Lower lobe of right lung (tissue), 2 donors: ENCODE data around the gene FFAR4. TPM values are rescaled to one million over a fixed set of nuclear protein-coding genes. Genes with fewer than 3 reads are reported as not detected.

Experiments used
- ATAC-seq, 2 donors: fragments of 200-7000 bp; cut with Tn5 transposase; one replicate each; pipeline ENCODE4 v1.9.1; 2020 to 2022; ENCODE audit warnings: mild to moderate bottlenecking in 2 of 2, moderate library complexity in 2 of 2
- DNase-seq: peaks from one replicate; pipeline ENCODE4 v3.0.0-alpha.2; 2020
- H3K27ac ChIP-seq: fragments of 200-600 bp; one replicate; pipeline ENCODE4 v1.8.0; 2022
- H3K27me3 ChIP-seq: fragments of 200-600 bp; one replicate; pipeline ENCODE4 v1.8.0; 2022; ENCODE audit warnings: low read depth
- H3K36me3 ChIP-seq: fragments of 200-600 bp; one replicate; pipeline ENCODE4 v1.8.0; 2022; ENCODE audit warnings: mild to moderate bottlenecking
- H3K4me1 ChIP-seq: fragments of 200-600 bp; one replicate; pipeline ENCODE4 v1.8.0; 2022
- H3K4me3 ChIP-seq: fragments of 200-600 bp; one replicate; pipeline ENCODE4 v1.8.0; 2022; ENCODE audit warnings: mild to moderate bottlenecking
- H3K9me3 ChIP-seq: fragments of 200-600 bp; one replicate; pipeline ENCODE4 v1.8.0; 2022
- CTCF ChIP-seq: fragments of 200-600 bp; IDR thresholded peaks from one replicate; pipeline ENCODE4 v1.8.0; 2022; ENCODE audit warnings: antibody characterized with exemption, mild to moderate bottlenecking
- intact Hi-C: fragments of 100-400 bp; cut with DNase I; formaldehyde crosslinking; loops from one replicate; pipeline ENCODE4 v1.11.0; 2022
- total RNA-seq: library from RNA; stranded (reverse); fragmentation: NEBNext Ultra II Directional; extraction: Animal tissue kit (Norgen Biotek cat#: 25700); gene quantifications from one replicate; pipeline ENCODE4 v1.2.1, GENCODE V29; 2021
- donor health status: DM: no; HTN: yes; CAD: no; lungs with severe emphysema.

Gene FFAR4
- total RNA-seq, 1 donor from 2014 or later, result 13.7 TPM

GRCh38 chr10:93608421-93608820, 42.0 kb downstream of the FFAR4 start:
- Histone ChIP-seq H3K36me3 (no peaks in the 10 kb centered on the region), H3K9me3 (no peaks in the 10 kb centered on the region), H3K27ac (no peak overlapping the region), H3K4me3 (no peak overlapping the region), H3K4me1 (no peaks in the 10 kb centered on the region), H3K27me3 (peaks cover 19% of the 10 kb centered on the region)
- no peak for DNase-seq
- no peak for TF ChIP-seq CTCF
- no peak for ATAC-seq
- intact Hi-C loops, result no loop called here

- no peak for TF ChIP-seq CTCF
- Histone ChIP-seq H3K4me3 (no peak within 1 kb of the TSS), H3K36me3 (no peaks in the 10 kb centered on the region), H3K9me3 (no peaks in the 10 kb centered on the region), H3K4me1 (no peaks in the 10 kb centered on the region), H3K27me3 (peaks cover 4% of the 10 kb centered on the region), H3K27ac (no peak within 1 kb of the TSS)
- intact Hi-C loops, result no loop called here
- no peak for DNase-seq
- no peak for ATAC-seq
Measured at GRCh38 chr10:93612311-93612710, 45.8 kb downstream of the FFAR4 start, which contains the start of gene PDE6C. PDE6C (plus strand) TSS chr10:93612537; CDS start chr10:93612726, 189 bp downstream.

GRCh38 chr10:93613126-93613525, 46.7 kb downstream of the FFAR4 start:
- H3K4me3 ChIP-seq, result no peak overlapping the region
- no peaks in the 10 kb centered on the region for H3K9me3 ChIP-seq
- TF ChIP-seq CTCF, result no peak
- H3K27ac ChIP-seq, result no peak overlapping the region
- no peak for ATAC-seq
- H3K4me1 ChIP-seq, result no peaks in the 10 kb centered on the region
- no peaks in the 10 kb centered on the region for H3K36me3 ChIP-seq
- H3K27me3 ChIP-seq, result peaks cover 4% of the 10 kb centered on the region
- DNase-seq, result no peak
- intact Hi-C loops, result no loop called here

GRCh38 chr10:93614101-93614825, 47.8 kb downstream of the FFAR4 start:
- Histone ChIP-seq H3K36me3 (no peaks in the 10 kb centered on the region), H3K9me3 (no peaks in the 10 kb centered on the region), H3K4me1 (no peaks in the 10 kb centered on the region), H3K27ac (no peak overlapping the region), H3K4me3 (no peak overlapping the region), H3K27me3 (peaks cover under 1% of the 10 kb centered on the region)
- ATAC-seq (no peak), DNase-seq (no peak)
- intact Hi-C loops, result no loop called here
- TF ChIP-seq CTCF, result no peak

- Histone ChIP-seq H3K4me1 (no peaks in the 10 kb centered on the region), H3K9me3 (no peaks in the 10 kb centered on the region), H3K27me3 (no peaks in the 10 kb centered on the region), H3K27ac (no peak overlapping the region), H3K36me3 (no peaks in the 10 kb centered on the region), H3K4me3 (no peak overlapping the region)
- peak; percentile 32 to 39 for ATAC-seq
- intact Hi-C loops, result no loop called here
- no peak for DNase-seq
- TF ChIP-seq CTCF, result no peak
Measured at GRCh38 chr10:93615576-93616235, 49.2 kb downstream of the FFAR4 start.
